Measurements from ENCODE around the gene PRKCA. TPM values are rescaled to one million over a fixed set of nuclear protein-coding genes. Genes with fewer than 3 reads are reported as not detected.
A peak's percentile ranks its signal among the peaks of the same experiment; 100 is the strongest.

The PRKCA gene
- total RNA-seq, 2 donors from 2014 or later = 104 to 119 TPM

- H3K36me3 Mint-ChIP-seq = peaks cover 7 to 58% of the 10 kb centered on the region in 2 donors
- DNase-seq (ENCODE audit: low spot score in 2 of 2) (no peak), ATAC-seq (no peak)
- peak overlapping the region in 1 of 2 donors; percentile 58 for H3K27ac Mint-ChIP-seq
- H3K9me3 Mint-ChIP-seq = peaks cover 0 to 5% of the 10 kb centered on the region in 2 donors
Observed at GRCh38 chr17:66495035-66495434, 192.6 kb downstream of the PRKCA start.

- DNase-seq (ENCODE audit: low spot score in 2 of 2) (no peak), ATAC-seq (no peak)
- H3K36me3 Mint-ChIP-seq = peaks cover 7 to 59% of the 10 kb centered on the region in 2 donors
- H3K27ac Mint-ChIP-seq = peak overlapping the region in 1 of 2 donors; percentile 69
- H3K9me3 Mint-ChIP-seq = peaks cover 0 to 5% of the 10 kb centered on the region in 2 donors
Observed at GRCh38 chr17:66496306-66496705, 193.9 kb downstream of the PRKCA start.

GRCh38 chr17:66498580-66498979, 196.2 kb downstream of the PRKCA start:
- ATAC-seq (no peak), DNase-seq (ENCODE audit: low spot score in 2 of 2) (no peak)
- Mint-ChIP-seq H3K36me3 (peaks cover 7 to 49% of the 10 kb centered on the region in 2 donors), H3K27ac (peak overlapping the region; percentile 4 to 36), H3K9me3 (peaks cover 0 to 5% of the 10 kb centered on the region in 2 donors)

GRCh38 chr17:66506641-66507040, 204.2 kb downstream of the PRKCA start:
- peaks cover 6 to 13% of the 10 kb centered on the region in 2 donors for H3K36me3 Mint-ChIP-seq
- H3K27ac Mint-ChIP-seq = peak overlapping the region; percentile 47 to 64
- ATAC-seq (no peak), DNase-seq (ENCODE audit: low spot score in 2 of 2) (no peak)
- no peaks in the 10 kb centered on the region for H3K9me3 Mint-ChIP-seq

- DNase-seq (ENCODE audit: low spot score in 2 of 2) = no peak
- no peaks in the 10 kb centered on the region for H3K9me3 Mint-ChIP-seq
- H3K36me3 Mint-ChIP-seq = peaks cover 6 to 13% of the 10 kb centered on the region in 2 donors
- ATAC-seq = no peak
- peak overlapping the region; percentile 64 to 97 for H3K27ac Mint-ChIP-seq
Observed at GRCh38 chr17:66507103-66507923, 204.9 kb downstream of the PRKCA start.

GRCh38 chr17:66507982-66508760, 205.8 kb downstream of the PRKCA start:
- Mint-ChIP-seq H3K27ac (peak overlapping the region; percentile 95 to 98), H3K36me3 (peaks cover 6 to 21% of the 10 kb centered on the region in 2 donors), H3K9me3 (no peaks in the 10 kb centered on the region)
- no peak for ATAC-seq
- no peak for DNase-seq (ENCODE audit: low spot score in 2 of 2)

- Mint-ChIP-seq H3K9me3 (no peaks in the 10 kb centered on the region), H3K27ac (peak overlapping the region; percentile 95 to 98), H3K36me3 (peaks cover 6 to 26% of the 10 kb centered on the region in 2 donors)
- peak; percentile 84 to 87 for ATAC-seq
- DNase-seq (ENCODE audit: low spot score in 2 of 2) = peak in 1 of 2 donors; percentile 70
Observed at GRCh38 chr17:66508896-66509844, 206.8 kb downstream of the PRKCA start.

GRCh38 chr17:66509926-66510325, 207.5 kb downstream of the PRKCA start:
- H3K36me3 Mint-ChIP-seq = peaks cover 6 to 27% of the 10 kb centered on the region in 2 donors
- peak overlapping the region; percentile 95 to 98 for H3K27ac Mint-ChIP-seq
- no peaks in the 10 kb centered on the region for H3K9me3 Mint-ChIP-seq
- ATAC-seq (peak; percentile 30 to 49), DNase-seq (ENCODE audit: low spot score in 2 of 2) (no peak)

GRCh38 chr17:66511135-66511534, 208.7 kb downstream of the PRKCA start:
- ATAC-seq (peak; percentile 22 to 32), DNase-seq (ENCODE audit: low spot score in 2 of 2) (no peak)
- Mint-ChIP-seq H3K36me3 (peaks cover 6 to 39% of the 10 kb centered on the region in 2 donors), H3K9me3 (no peaks in the 10 kb centered on the region), H3K27ac (peak overlapping the region; percentile 95 to 98)

- H3K27ac Mint-ChIP-seq = peak overlapping the region in 1 of 2 donors; percentile 85
- peaks cover 0 to 46% of the 10 kb centered on the region in 2 donors for H3K36me3 Mint-ChIP-seq
- peaks cover 0 to 4% of the 10 kb centered on the region in 2 donors for H3K9me3 Mint-ChIP-seq
- ATAC-seq (peak; percentile 62 to 64), DNase-seq (ENCODE audit: low spot score in 2 of 2) (no peak)
Observed at GRCh38 chr17:66514227-66514806, 211.9 kb downstream of the PRKCA start.

GRCh38 chr17:66515974-66516373, 213.6 kb downstream of the PRKCA start:
- DNase-seq (ENCODE audit: low spot score in 2 of 2) = no peak
- Mint-ChIP-seq H3K9me3 (peaks cover 0 to 4% of the 10 kb centered on the region in 2 donors), H3K27ac (peak overlapping the region in 1 of 2 donors; percentile 77), H3K36me3 (peaks cover 0 to 52% of the 10 kb centered on the region in 2 donors)
- no peak for ATAC-seq

- DNase-seq (ENCODE audit: low spot score in 2 of 2) (no peak), ATAC-seq (no peak)
- peak overlapping the region; percentile 8 to 93 for H3K27ac Mint-ChIP-seq
- peaks cover 0 to 57% of the 10 kb centered on the region in 2 donors for H3K36me3 Mint-ChIP-seq
- H3K9me3 Mint-ChIP-seq = peaks cover 0 to 4% of the 10 kb centered on the region in 2 donors
Observed at GRCh38 chr17:66517336-66518009, 215.1 kb downstream of the PRKCA start.

GRCh38 chr17:66518108-66518507, 215.7 kb downstream of the PRKCA start:
- H3K27ac Mint-ChIP-seq = peak overlapping the region; percentile 8 to 93
- H3K9me3 Mint-ChIP-seq = peaks cover 0 to 4% of the 10 kb centered on the region in 2 donors
- peak in 1 of 2 donors; percentile 32 for ATAC-seq
- DNase-seq (ENCODE audit: low spot score in 2 of 2) = no peak
- peaks cover 0 to 51% of the 10 kb centered on the region in 2 donors for H3K36me3 Mint-ChIP-seq

- DNase-seq (ENCODE audit: low spot score in 2 of 2) = no peak
- Mint-ChIP-seq H3K27ac (peak overlapping the region in 1 of 2 donors; percentile 83), H3K9me3 (peaks cover 0 to 4% of the 10 kb centered on the region in 2 donors), H3K36me3 (peaks cover 0 to 47% of the 10 kb centered on the region in 2 donors)
- no peak for ATAC-seq
Observed at GRCh38 chr17:66518677-66519076, 216.3 kb downstream of the PRKCA start.

GRCh38 chr17:66519154-66519553, 216.7 kb downstream of the PRKCA start:
- ATAC-seq (no peak), DNase-seq (ENCODE audit: low spot score in 2 of 2) (no peak)
- Mint-ChIP-seq H3K9me3 (peaks cover 0 to 4% of the 10 kb centered on the region in 2 donors), H3K27ac (peak overlapping the region in 1 of 2 donors; percentile 83), H3K36me3 (peaks cover 0 to 47% of the 10 kb centered on the region in 2 donors)
